Prostate gland (tissue), 2 donors: Measurements from ENCODE around the gene ATP6V1F.

Source experiments
- CTCF ChIP-seq, 4 experiments: fragments of 200-600 bp in 2 of 4; fragments of 450-650 bp in 2 of 4; sonication (generic) in 2 of 4; IDR thresholded peaks; 1 replicate in 3 of 4; 2 replicates in 1 of 4; pipeline ENCODE4 v1.5.1; 2016 to 2019; ENCODE audit warnings: antibody characterized with exemption in 4 of 4, mild to moderate bottlenecking in 2 of 4, moderate library complexity in 2 of 4
- POLR2AphosphoS5 ChIP-seq: sonication (generic); formaldehyde crosslinking; IDR thresholded peaks from one replicate; pipeline ENCODE4 v1.6.1; 2017; ENCODE audit warnings: antibody characterized with exemption

- TF ChIP-seq POLR2AphosphoS5 (no peak), CTCF (IDR thresholded peaks at IDR 0.05) (no peak)
Observed at GRCh38 chr7:128886391-128887168, 23.9 kb downstream of the ATP6V1F start.
